ENCODE measurements around the gene NNAT. TPM values are rescaled to one million over a fixed set of nuclear protein-coding genes. Genes with fewer than 3 reads are reported as not detected.

Gene NNAT
- total and polyA plus RNA-seq, 2 donors (not counting 1 experiment from before 2014, with no cell fraction given) = not detected

- no peak overlapping the region for H3K27ac Mint-ChIP-seq
- no peak for ATAC-seq (ENCODE audit: low read depth)
- no peak for DNase-seq
- POLR2A ChIA-PET = no interaction called here
- WGBS (ENCODE audit: insufficient coverage) = 97% methylated on average over 5 of the region's 5 CpGs
- H3K4me1 ChIP-seq (ENCODE audit: control insufficient read depth in 2 of 2, insufficient read depth in 2 of 2, low read length in 2 of 2) = no peaks in the 10 kb centered on the region
- H2AFZ ChIP-seq (ENCODE audit: insufficient read depth, low read depth, low read length, poor library complexity, severe bottlenecking) = no peak overlapping the region
- H3K4me3 ChIP-seq (ENCODE audit: control extremely low read depth in 1 of 5, extremely low read depth in 1 of 5, insufficient read depth in 1 of 5, low read depth in 2 of 5, low read length in 4 of 5) = no peak overlapping the region
- no peaks in the 10 kb centered on the region for H3K4me1 Mint-ChIP-seq
- H3K27me3 ChIP-seq (replicated peaks in 1 of 4; ENCODE audit: control extremely low read depth in 1 of 4, control insufficient read depth in 3 of 4, insufficient read depth in 4 of 4, low read length in 3 of 4) = peaks cover 0 to 15% (median 4%) of the 10 kb centered on the region in 4 experiments
- intact Hi-C loops (cut with micrococcal nuclease) = no loop called here
- H3K36me3 ChIP-seq (replicated peaks in 1 of 2; ENCODE audit: control extremely low read depth in 1 of 2, control insufficient read depth in 1 of 2, extremely low read depth in 1 of 2, insufficient read depth in 2 of 2, low read length in 1 of 2) = no peaks in the 10 kb centered on the region
- no peaks in the 10 kb centered on the region for H4K20me1 ChIP-seq (ENCODE audit: control insufficient read depth, insufficient read depth, low read length, poor library complexity, severe bottlenecking)
- no peaks in the 10 kb centered on the region for H3K9me3 ChIP-seq (ENCODE audit: control extremely low read depth in 1 of 3, control insufficient read depth in 2 of 3, insufficient read depth in 1 of 3, low read length in 2 of 3)
- H3K4me2 ChIP-seq (replicated peaks; ENCODE audit: low read depth, low read length, poor library complexity, severe bottlenecking) = no peak overlapping the region
- H3K9ac ChIP-seq (ENCODE audit: low read length) = no peak overlapping the region
- no peak overlapping the region for H3K4me3 Mint-ChIP-seq
- CTCF ChIA-PET = interaction anchor here (0.7 kb wide), 1 partner anchor 271 kb away, joined by 3 read pairs; no protein-coding TSS in a partner anchor
- no peak overlapping the region for H3K27ac ChIP-seq (ENCODE audit: low read length in 2 of 2)
- peaks cover 30% of the 10 kb centered on the region for H3K27me3 Mint-ChIP-seq
- no peak for TF ChIP-seq CTCF (IDR thresholded peaks at IDR 0.05)
- TF ChIP-seq EZH2 (IDR thresholded peaks at IDR 0.05; ENCODE audit: borderline replicate concordance, insufficient read depth, low read depth, low read length, poor library complexity, severe bottlenecking) = no peak
- no peaks in the 10 kb centered on the region for H3K79me2 ChIP-seq (ENCODE audit: control insufficient read depth, insufficient read depth, low read length)
- H3K9me3 Mint-ChIP-seq (ENCODE audit: insufficient read depth) = no peaks in the 10 kb centered on the region
Measured at GRCh38 chr20:37541326-37541725, 20.3 kb downstream of the NNAT start.

GRCh38 chr20:37542281-37542680 is 21.2 kb downstream of the NNAT start:
- ChIA-PET POLR2A (no interaction called here), CTCF (no interaction called here)
- 30% methylated on average over 2 of the region's 6 CpGs for WGBS (ENCODE audit: insufficient coverage)
- Mint-ChIP-seq H3K9me3 (ENCODE audit: insufficient read depth) (no peaks in the 10 kb centered on the region), H3K4me1 (no peaks in the 10 kb centered on the region), H3K27me3 (peaks cover 28% of the 10 kb centered on the region), H3K27ac (no peak overlapping the region), H3K4me3 (no peak overlapping the region)
- Histone ChIP-seq H3K4me1 (ENCODE audit: control insufficient read depth in 2 of 2, insufficient read depth in 2 of 2, low read length in 2 of 2) (no peaks in the 10 kb centered on the region), H2AFZ (ENCODE audit: insufficient read depth, low read depth, low read length, poor library complexity, severe bottlenecking) (no peak overlapping the region), H3K4me3 (ENCODE audit: control extremely low read depth in 1 of 5, extremely low read depth in 1 of 5, insufficient read depth in 1 of 5, low read depth in 2 of 5, low read length in 4 of 5) (no peak overlapping the region), H4K20me1 (ENCODE audit: control insufficient read depth, insufficient read depth, low read length, poor library complexity, severe bottlenecking) (no peaks in the 10 kb centered on the region), H3K27me3 (replicated peaks in 1 of 4; ENCODE audit: control extremely low read depth in 1 of 4, control insufficient read depth in 3 of 4, insufficient read depth in 4 of 4, low read length in 3 of 4) (peaks cover 0 to 15% (median 4%) of the 10 kb centered on the region in 4 experiments), H3K79me2 (ENCODE audit: control insufficient read depth, insufficient read depth, low read length) (no peaks in the 10 kb centered on the region), H3K27ac (ENCODE audit: low read length in 2 of 2) (no peak overlapping the region), H3K36me3 (replicated peaks in 1 of 2; ENCODE audit: control extremely low read depth in 1 of 2, control insufficient read depth in 1 of 2, extremely low read depth in 1 of 2, insufficient read depth in 2 of 2, low read length in 1 of 2) (no peaks in the 10 kb centered on the region), H3K9me3 (ENCODE audit: control extremely low read depth in 1 of 3, control insufficient read depth in 2 of 3, insufficient read depth in 1 of 3, low read length in 2 of 3) (no peaks in the 10 kb centered on the region), H3K9ac (ENCODE audit: low read length) (no peak overlapping the region), H3K4me2 (replicated peaks; ENCODE audit: low read depth, low read length, poor library complexity, severe bottlenecking) (no peak overlapping the region)
- TF ChIP-seq EZH2 (IDR thresholded peaks at IDR 0.05; ENCODE audit: borderline replicate concordance, insufficient read depth, low read depth, low read length, poor library complexity, severe bottlenecking) (no peak), CTCF (IDR thresholded peaks at IDR 0.05) (no peak)
- intact Hi-C loops (cut with micrococcal nuclease) = no loop called here
- ATAC-seq (ENCODE audit: low read depth) (no peak), DNase-seq (no peak)

All from B cell (primary cell).